Caki2 (cell line): ENCODE data around the gene GH1. TPM values are rescaled to one million over a fixed set of nuclear protein-coding genes. Genes with fewer than 3 reads are reported as not detected.
A peak's percentile ranks its signal among the peaks of the same experiment; 100 is the strongest.
"Not testable (repeated sequence)": the region's sequence is repeated elsewhere in the genome, so short reads cannot be mapped to it uniquely, and the experiment has no call there.

Experiments used
- DNase-seq: peaks from one replicate; pipeline ENCODE4 v3.0.0-alpha.2; 2015; ENCODE audit warnings: low read depth
- in situ Hi-C: cut with HindIII; loops from 2 replicates; pipeline ENCODE4 v1.10.0; 2016; ENCODE audit warnings: low sequenced_read_pairs, low pct_unique_long_range_greater_than_20kb, mixed read lengths
- total RNA-seq: library from RNA; depleted of rRNA; stranded (reverse); fragments of >200 nt; shearing (Covaris generic); gene quantifications from 2 replicates; pipeline ENCODE4 v1.2.3, GENCODE V29; 2014; ENCODE audit warnings: low replicate concordance

GH1 gene
- total RNA-seq, 1 experiment from 2014 or later, result not detected

DNA sequence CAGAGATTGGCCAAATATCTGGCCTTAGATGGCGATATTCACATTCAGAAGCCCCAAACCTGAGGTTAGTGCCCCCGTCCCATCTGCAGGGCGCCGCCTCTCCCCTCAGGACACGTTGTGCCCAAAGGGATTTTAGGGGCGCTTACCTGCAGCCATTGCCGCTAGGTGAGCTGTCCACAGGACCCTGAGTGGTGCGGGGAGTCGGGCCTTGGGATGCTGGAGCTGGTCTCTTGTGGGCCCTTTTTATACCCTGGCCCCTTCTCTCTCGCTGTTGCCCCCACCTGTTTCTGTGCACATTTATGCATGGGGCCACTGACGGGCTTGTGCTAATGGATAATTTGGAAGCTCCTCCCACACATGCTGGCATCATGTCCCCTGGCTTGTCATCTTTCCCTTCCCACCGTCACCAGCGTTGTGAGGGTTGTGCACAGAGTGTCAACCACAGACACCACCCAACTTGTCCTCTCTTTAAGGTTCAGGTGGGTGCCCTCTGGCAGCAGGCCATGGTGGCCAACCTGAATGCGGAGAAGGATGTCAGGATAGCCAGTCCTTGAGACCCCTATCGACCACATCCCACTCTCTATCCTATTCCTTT lies 7.5 kb downstream of the GH1 start, which contains the start of gene CSHL1:
TSS of gene CSHL1 (minus strand) at position 218 of the 595 bp plus-strand sequence. CDS start at position 156, 62 bp downstream.
- in situ Hi-C loops, result no loop called here

DNA sequence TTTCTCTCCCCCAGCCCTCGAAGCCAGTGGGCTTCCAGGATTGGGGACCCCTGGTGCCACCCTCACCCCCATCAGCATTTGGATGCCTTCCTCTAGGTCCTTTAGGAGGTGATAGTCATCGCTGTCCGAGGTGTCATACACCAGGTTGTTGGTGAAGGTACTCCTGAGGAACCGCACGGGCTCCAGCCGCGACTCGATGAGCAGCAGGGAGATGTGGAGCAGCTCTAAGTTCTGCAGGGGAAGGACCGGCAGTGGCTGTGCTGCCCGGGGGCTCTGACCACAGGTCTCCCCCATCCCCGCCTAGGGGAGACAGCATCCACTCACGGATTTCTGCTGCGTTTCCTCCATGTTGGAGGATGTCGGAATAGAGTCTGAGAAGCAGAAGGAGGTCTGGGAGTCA lies 8.5 kb downstream of the GH1 start:
- DNase-seq, result no peak
- in situ Hi-C loops, result no loop called here

More for the DNA sequence above, 7.5 kb downstream of the GH1 start, which contains the start of gene CSHL1:
- DNase-seq, result no peak

DNA sequence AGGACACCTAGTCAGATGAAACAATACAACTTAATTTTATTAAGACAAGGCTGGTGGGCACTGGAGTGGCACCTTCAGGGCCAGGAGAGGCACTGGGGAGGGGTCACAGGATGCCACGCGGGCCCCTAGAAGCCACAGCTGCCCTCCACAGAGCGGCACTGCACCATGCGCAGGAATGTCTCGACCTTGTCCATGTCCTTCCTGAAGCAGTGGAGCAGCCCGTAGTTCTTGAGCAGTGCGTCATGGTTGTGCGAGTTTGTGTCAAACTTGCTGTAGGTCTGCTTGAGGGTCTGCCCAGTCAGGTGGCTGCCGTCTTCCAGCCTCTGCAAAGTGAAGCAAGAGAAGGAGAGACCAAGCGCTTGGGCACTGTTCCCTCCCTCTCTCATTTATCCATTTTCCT lies 9.1 kb downstream of the GH1 start:
- DNase-seq, in situ Hi-C loops: not testable (repeated sequence)

DNA sequence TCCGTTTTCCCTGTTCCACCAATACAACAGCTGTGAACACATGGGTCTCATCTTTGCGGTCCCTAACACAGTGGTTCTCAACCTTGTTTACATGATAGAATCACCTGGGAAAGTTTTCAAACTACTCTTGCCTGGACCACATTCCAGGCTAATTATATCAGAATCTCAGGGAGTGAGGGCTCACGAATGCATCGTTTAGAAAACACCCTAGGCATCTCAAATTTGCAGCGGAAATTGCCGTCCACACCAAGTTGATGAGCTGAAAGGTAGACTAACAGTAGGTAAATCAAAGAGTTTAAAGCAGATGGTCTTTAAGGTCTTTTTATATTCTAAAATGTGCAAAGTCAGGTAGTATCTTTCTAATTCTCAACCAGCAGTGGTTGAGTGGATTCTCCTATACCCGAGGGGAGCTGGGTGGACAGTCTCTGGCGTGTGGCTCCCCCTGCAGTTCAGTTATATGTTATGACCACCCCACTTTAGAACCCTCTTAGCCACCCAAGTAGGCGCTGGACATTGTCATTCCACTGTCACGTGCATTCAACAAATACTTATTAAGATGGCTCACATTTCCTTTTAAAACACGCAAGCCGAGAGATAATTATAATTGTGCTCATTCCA lies 11.4 kb downstream of the GH1 start:
- DNase-seq, in situ Hi-C loops: not testable (repeated sequence)

DNA sequence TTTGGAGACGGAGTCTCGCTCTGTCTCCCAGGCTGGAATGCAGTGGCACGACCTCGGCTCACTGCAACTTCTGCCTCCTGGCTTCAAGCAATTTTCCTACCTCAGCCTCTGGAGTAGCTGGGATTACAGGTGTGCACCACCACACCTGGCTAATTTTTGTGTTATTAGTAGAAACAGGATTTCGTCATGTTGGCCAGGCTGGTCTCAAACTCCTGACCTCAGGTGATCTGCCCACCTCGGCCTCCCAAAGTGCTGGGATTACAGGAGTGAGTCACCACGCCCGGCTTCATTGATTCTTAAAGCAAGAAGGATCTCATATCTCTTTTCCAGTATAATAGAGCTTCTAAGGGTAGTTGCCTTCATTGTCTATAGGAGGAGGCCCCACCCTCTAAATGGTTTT lies 13.8 kb downstream of the GH1 start:
- in situ Hi-C loops, DNase-seq: not testable (repeated sequence)

DNA sequence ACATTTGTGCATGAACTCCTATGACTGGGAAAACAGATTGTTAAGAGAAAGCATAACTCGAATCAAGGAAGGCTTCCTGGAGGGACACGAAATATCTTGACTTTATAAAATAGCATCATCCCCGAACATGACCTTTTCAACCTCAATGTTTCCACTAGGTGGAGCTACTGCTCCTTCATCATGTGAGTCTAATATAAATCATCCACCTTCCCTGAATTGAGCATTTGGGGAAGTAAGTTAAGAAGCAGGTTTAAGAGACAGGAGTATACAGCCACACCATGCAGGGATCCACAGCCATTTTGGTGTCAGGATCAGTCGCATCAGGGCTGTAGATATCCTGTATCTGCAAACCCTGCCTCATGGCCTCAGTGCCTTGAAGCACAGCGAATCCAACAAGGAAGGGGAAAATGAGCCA lies 14.8 kb downstream of the GH1 start:
- DNase-seq, in situ Hi-C loops: not testable (repeated sequence)

DNA sequence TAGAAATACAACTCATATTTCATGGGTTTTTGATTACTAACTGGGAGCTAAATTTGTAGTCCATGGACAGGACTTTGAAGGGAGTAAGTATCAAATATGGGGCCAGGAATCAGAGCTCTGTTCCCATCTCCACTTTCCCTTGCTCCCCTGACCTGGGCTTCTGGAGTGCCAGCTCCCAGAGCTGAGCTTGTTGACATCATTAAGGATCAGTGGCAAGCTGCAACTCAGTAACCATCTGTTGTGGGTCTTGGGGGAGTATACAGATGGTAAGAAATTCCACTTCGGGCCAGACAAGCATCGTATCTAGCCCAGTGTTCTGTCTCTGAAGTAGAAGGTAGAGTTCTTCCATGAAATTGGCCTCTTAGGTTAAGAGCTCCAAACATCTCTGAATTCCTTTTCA lies 16.7 kb downstream of the GH1 start:
- in situ Hi-C loops, DNase-seq: not testable (repeated sequence)

DNA sequence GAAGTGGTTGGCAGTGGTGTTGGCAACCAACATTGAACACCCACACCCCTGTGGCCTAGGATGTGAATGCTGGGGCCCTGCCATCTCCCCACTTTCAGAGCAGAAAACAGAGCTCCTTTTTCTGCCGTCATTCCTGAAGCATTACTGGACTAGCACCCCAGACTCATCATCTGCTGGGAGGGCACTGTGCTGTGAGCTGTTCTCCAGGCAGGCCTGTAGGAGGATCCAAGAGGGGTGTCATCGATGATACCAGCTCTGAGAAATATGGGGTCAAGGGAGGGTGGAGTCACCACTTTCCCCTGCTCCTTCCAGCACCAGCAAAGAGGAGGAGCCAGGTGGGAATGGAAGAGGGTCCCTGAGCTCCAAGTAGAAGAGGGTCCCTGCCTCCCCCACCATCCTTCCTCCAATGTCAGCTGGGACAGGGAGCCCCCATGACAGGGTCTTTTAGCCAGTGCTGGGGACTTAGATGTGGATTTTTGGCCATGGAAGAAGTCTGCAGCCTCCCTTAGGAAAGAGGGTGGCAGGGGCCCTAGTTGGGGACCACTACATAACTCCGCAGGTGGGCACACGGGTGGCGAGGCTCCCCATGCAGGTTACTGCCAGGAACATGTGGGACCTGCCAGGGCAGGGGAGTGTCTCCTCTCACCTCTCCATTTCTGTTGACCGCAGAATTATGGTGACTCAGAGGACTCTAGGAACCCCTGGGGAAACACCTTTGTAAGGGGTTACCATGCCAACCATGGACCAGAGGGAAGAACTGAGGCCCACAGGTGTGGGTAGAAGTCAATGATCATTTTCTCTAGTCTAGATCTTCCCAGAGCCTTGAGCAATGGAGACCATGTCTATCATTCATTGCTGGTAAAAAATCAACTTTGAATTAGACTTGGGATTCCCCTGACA lies 19.5 kb downstream of the GH1 start:
- in situ Hi-C loops, DNase-seq: not testable (repeated sequence)

DNA sequence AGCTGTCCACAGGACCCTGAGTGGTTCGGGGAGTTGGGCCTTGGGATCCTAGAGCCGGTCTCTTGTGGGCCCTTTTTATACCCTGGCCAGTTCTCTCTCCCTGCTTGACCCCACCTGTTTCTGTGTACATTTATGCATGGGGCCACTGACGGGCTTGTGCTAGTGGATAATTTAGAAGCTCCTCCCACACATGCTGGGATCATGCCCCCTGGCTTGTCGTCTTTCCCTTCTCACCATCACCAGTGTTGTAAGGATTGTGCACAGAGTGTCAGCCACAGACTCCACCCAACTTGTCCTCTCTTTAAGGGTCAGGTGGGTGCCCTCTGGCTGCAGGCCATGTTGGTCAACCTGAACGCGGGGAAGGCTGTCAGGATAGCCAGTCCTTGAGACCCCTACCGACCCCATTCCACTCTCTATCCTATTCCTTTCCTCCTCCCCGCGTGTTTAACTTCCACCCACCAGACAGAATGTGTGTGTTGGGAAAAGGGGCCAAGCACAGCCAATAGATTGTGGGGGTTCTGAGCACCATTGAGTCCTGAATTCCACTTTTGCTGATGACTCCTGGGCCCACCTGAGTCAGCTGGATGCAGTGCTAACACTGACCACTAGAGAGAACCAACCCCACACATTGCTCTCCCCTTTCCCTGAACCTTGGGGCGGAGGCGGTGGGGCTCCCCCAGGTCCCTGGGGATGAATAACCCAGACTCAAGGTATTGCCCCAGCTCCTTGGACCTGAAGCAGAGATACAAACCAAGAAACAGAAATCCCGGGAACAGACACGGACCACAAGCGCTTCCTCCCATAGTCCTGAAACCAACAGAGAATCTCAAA lies 21.9 kb downstream of the GH1 start, which contains the start of gene CSH1:
TSS of gene CSH1 (minus strand) at position 51 of the 831 bp plus-strand sequence. CDS start 63 bp downstream, outside the sequence.
- in situ Hi-C loops, DNase-seq: not testable (repeated sequence)

DNA sequence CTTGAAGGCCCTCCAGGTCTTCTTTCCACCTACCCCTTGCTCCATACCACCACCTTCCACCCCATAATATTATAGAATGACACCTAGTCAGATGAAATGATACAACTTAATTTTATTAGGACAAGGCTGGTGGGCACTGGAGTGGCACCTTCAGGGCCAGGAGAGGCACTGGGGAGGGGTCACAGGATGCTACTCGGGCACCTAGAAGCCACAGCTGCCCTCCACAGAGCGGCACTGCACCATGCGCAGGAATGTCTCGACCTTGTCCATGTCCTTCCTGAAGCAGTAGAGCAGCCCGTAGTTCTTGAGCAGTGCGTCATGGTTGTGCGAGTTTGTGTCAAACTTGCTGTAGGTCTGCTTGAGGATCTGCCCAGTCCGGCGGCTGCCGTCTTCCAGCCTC lies 23.8 kb downstream of the GH1 start:
- in situ Hi-C loops, DNase-seq: not testable (repeated sequence)

DNA sequence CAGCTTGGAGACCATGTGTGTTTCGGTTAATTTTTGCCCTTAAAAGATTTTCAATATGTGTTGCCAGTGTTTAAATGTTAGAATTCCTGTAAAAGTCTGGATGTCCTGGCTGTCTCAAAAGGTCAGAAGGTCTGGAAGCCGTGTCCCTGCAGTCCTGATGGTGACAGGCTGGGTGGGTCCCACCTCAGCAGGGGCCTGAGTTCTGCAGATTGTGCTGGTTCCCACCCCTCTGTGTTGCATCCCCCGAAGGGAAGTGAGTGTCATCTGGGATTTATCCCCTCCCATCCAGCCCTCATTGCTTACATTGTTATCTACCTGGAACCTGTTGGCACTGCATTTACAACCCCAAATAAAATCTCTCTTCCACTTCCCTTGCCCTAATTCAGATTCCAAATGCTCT lies 24.6 kb downstream of the GH1 start:
- in situ Hi-C loops, result not testable (repeated sequence)

DNA sequence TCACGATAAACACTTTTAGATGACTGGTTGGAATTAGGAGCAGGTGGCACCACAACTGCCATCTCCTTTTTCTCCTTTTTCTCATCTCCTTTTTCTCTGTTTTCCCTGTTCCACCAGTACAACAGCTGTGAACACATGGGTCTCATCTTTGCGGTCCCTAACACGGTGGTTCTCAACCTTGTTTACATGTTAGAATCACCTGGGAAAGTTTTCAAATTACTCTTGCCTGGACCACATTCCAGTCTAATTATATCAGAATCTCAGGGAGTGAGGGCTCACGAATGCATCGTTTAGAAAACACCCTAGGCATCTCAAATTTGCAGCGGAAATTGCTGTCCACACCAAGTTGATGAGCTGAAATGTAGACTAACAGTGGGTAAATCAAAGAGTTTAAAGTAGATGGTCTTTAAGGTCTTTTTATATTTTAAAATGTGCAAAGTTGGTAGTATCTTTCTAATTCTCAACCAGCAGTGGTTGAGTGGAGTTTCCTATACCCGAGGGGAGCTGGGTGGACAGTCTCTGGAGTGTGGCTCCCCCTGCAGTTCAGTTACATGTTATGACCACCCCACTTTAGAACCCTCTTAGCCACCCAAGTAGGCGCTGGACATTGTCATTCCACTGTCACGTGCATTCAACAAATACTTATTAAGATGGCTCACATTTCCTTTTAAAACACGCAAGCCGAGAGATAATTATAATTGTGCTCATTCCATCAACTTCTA lies 26.2 kb downstream of the GH1 start:
- in situ Hi-C loops, DNase-seq: not testable (repeated sequence)

More for the DNA sequence above, 24.6 kb downstream of the GH1 start:
- DNase-seq, result not testable (repeated sequence)

DNA sequence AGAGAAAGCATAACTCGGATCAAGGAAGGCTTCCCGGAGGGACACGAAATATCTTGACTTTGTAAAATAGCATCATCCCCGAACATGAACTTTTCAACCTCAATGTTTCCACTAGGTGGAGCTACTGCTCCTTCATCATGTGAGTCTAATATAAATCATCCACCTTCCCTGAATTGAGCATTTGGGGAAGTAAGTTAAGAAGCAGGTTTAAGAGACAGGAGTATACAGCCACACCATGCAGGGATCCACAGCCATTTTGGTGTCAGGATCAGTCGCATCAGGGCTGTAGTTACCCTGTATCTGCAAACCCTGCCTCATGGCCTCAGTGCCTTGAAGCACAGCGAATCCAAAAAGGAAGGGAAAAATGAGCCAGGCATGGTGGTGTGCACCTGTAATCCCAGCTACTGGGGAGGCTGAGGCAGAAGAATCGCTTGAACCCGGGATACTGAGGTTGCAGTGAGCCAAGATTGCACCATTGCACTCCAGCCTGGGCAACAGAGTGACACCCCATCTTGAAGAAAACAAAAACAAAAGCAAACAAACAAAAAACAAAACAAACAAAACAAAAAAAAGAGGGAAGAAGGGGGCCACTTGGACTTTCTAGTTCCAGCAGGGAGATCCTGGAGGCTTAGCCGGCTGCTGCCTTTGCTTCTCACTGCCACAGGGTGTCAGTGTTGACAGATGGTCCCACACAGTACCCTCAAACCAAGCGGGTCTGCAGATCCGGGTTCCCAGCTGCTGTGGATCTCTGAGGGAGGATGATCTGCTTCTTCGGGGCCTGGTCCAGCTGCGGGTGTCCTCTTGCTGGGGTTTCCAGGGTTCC lies 29.4 kb downstream of the GH1 start:
- in situ Hi-C loops, result not testable (repeated sequence)
- DNase-seq, result peak; percentile 10

DNA sequence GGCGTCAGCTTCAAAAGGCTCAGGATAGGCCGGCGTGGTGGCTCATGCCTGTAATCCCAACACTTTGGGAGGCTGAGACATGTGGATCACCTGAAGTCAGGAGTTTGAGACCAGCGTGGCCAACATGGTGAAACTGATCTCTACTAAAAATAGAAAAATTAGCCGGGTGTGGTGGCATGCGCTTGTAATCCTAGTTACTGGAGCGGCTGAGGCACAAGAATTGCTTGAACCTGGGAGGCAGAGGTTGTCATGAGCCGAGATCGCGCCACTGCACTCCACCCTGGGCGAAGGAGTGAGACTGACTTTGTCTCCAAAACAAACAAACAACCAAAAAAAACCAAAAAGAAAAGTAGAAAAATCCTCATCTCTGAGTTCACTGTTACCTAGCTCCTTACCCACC lies 33.5 kb downstream of the GH1 start:
- in situ Hi-C loops, DNase-seq: not testable (repeated sequence)

DNA sequence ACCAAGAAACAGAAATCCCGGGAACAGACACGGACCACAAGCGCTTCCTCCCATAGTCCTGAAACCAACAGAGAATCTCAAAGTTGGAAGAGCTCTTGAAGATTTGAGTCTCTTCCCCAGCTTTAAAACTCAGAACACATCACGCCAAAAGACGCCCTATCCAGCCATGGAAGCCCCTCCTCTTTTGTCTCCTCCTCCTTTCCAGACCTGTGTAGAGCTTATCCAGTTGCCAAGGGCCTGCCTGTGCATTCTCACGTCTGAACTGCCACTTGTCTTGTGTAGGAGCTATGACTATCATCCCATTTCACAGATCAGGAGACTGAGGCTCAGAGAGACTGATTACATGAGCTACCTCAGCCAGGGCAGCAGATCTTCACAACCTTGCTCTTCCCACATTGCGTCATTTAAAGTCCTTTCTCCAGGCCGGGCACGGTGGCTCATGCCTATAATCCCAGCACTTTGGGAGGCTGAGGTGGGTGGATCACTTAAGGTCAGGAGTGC lies 36.0 kb downstream of the GH1 start:
- in situ Hi-C loops, DNase-seq: not testable (repeated sequence)

DNA sequence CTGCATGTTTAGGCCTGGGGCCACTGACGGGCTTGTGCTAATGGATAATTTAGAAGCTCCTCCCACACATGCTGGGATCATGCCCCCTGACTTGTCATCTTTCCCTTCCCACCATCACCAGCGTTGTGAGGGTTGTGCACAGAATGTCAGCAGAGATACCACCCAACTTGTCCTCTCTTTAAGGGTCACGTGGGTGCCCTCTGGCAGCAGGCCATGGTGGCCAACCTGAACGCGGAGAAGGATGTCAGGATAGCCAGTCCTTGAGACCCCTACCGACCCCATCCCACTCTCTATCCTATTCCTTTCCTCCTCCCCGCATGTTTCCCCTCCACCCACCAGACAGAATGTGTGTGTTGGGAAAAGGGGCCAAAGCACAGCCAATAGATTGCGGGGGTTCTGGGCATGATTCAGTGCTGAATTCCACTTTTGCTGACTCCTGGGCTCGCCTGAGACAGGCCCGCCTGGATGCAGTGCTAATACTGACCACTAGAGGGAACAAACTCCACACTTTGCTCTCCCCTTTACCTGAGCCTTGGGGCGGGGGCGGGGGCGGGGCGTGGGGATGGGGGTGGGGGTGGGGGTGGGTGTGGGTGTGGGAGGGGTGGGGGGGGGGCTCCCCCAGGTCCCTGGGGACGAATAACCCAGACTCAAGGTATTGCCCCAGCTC lies 36.6 kb downstream of the GH1 start, which contains the start of gene GH2:
TSS of gene GH2 (minus strand) at position 10 of the 667 bp plus-strand sequence. CDS start 143 bp downstream, outside the sequence.
- in situ Hi-C loops, result no loop called here
- DNase-seq, result peak; percentile 40
